Keratinocyte (primary cell): ENCODE results near the gene REXO1. TPM values are rescaled to one million over a fixed set of nuclear protein-coding genes. Genes with fewer than 3 reads are reported as not detected.

Experiments
- DNase-seq: peaks from one replicate; pipeline ENCODE4 v3.0.0-alpha.2; 2011; ENCODE audit warnings: low read depth, missing footprints, low spot score
- FAIRE-seq: peaks from 2 replicates; lab custom pipeline; 2011; peaks lifted over from hg19 to GRCh38; lab: Jason Lieb, UNC
- H2AFZ ChIP-seq: 2 replicates; pipeline ENCODE4 v1.6.0; 2012; ENCODE audit warnings: low read length, control low read depth, inconsistent platforms; ENCODE audit not compliant: control insufficient read depth
- H3K27ac ChIP-seq: 2 replicates; pipeline ENCODE4 v1.5.1; 2011; ENCODE audit warnings: low read length; ENCODE audit not compliant: control insufficient read depth, insufficient read depth
- H3K27me3 ChIP-seq: 3 replicates; pipeline ENCODE4 v1.6.0; 2011; ENCODE audit warnings: low read length; ENCODE audit not compliant: control insufficient read depth, insufficient read depth; ENCODE audit errors: extremely low read depth
- H3K36me3 ChIP-seq, 2 experiments: 2 replicates in 1 of 2; 3 replicates in 1 of 2; pipeline ENCODE4 v1.5.1; 2011; ENCODE audit warnings: low read length in 2 of 2, mild to moderate bottlenecking in 1 of 2; ENCODE audit not compliant: control insufficient read depth in 2 of 2, insufficient read depth in 2 of 2; ENCODE audit errors: extremely low read depth in 1 of 2
- H3K4me1 ChIP-seq: 3 replicates; pipeline ENCODE4 v1.5.1; 2011; ENCODE audit warnings: low read length; ENCODE audit not compliant: control insufficient read depth, insufficient read depth; ENCODE audit errors: extremely low read depth
- H3K4me2 ChIP-seq: 3 replicates; pipeline ENCODE4 v1.6.0; 2011; ENCODE audit warnings: low read depth, low read length; ENCODE audit not compliant: control insufficient read depth, insufficient read depth; ENCODE audit errors: extremely low read depth
- H3K4me3 ChIP-seq, 3 experiments: fragments of 200-600 bp in 1 of 3; sonication (generic) in 1 of 3; 2 replicates in 2 of 3; 3 replicates in 1 of 3; pipeline ENCODE4 v1.5.1; 2011 to 2016; ENCODE audit warnings: low read length in 3 of 3, mild to moderate bottlenecking in 3 of 3, control low read depth in 2 of 3, inconsistent platforms in 1 of 3, low read depth in 1 of 3, mixed read lengths in 1 of 3, mixed run types in 1 of 3, moderate library complexity in 1 of 3; ENCODE audit not compliant: control insufficient read depth in 2 of 3, insufficient read depth in 2 of 3; ENCODE audit errors: extremely low read depth in 1 of 3
- H3K79me2 ChIP-seq: 2 replicates; pipeline ENCODE4 v1.6.0; 2012; ENCODE audit warnings: low read length; ENCODE audit not compliant: control insufficient read depth, insufficient read depth
- H3K9ac ChIP-seq: 3 replicates; pipeline ENCODE4 v1.6.0; 2011; ENCODE audit warnings: low read length; ENCODE audit not compliant: control insufficient read depth, insufficient read depth; ENCODE audit errors: extremely low read depth
- H3K9me1 ChIP-seq: 3 replicates; pipeline ENCODE4 v1.6.0; 2011; ENCODE audit warnings: low read length; ENCODE audit not compliant: control insufficient read depth, insufficient read depth; ENCODE audit errors: extremely low read depth
- H3K9me3 ChIP-seq: 2 replicates; pipeline ENCODE4 v1.5.1; 2012; ENCODE audit warnings: low read depth, low read length; ENCODE audit not compliant: control insufficient read depth
- H4K20me1 ChIP-seq: 3 replicates; pipeline ENCODE4 v1.6.0; 2011; ENCODE audit warnings: low read length; ENCODE audit not compliant: control insufficient read depth, insufficient read depth; ENCODE audit errors: extremely low read depth
- EZH2 ChIP-seq: IDR thresholded peaks from one replicate; pipeline ENCODE4 v1.6.1; 2012; ENCODE audit warnings: inconsistent platforms, mild to moderate bottlenecking, low read length, moderate library complexity
- dilution Hi-C: fragments of 300-500 bp; cut with MboI; formaldehyde crosslinking; loops from one replicate; pipeline ENCODE4 v1.7.0; 2020; ENCODE audit warnings: low sequenced_read_pairs; ENCODE audit not compliant: extremely low pct_ligation_motif_present
- polyA plus RNA-seq, 5 experiments: library from polyadenylated mRNA; depleted of rRNA in 3 of 5; stranded (reverse) in 3 of 5; stranded (forward) in 1 of 5; unstranded in 1 of 5; fragments of >200 nt; gene quantifications; 1 replicate in 1 of 5; 2 replicates in 3 of 5; 3 replicates in 1 of 5; pipeline versions ENCODE4 v1.2.1 to v1.2.3, GENCODE V29; 2011 to 2012; ENCODE audit warnings: missing spikeins in 2 of 5, low read depth in 1 of 5, low replicate concordance in 1 of 5
- TF ChIP-seq, protein P1 (sequence below), 3 experiments: IDR thresholded peaks in 1 of 3; conservative IDR thresholded peaks in 1 of 3; optimal IDR thresholded peaks in 1 of 3; 2 replicates in 2 of 3; 3 replicates in 1 of 3; pipeline versions ENCODE3 to v1.5.1; 2011; ENCODE audit warnings: low read length in 3 of 3, mild to moderate bottlenecking in 3 of 3, moderate library complexity in 2 of 3, control low read depth in 1 of 3, inconsistent platforms in 1 of 3; ENCODE audit not compliant: insufficient read depth in 2 of 3; ENCODE audit errors: extremely low read depth in 1 of 3

Gene REXO1
- polyA plus RNA-seq, 1 donor (not counting 4 experiments of a cell fraction or from before 2014, with no cell fraction given), result 6.1 TPM

DNA sequence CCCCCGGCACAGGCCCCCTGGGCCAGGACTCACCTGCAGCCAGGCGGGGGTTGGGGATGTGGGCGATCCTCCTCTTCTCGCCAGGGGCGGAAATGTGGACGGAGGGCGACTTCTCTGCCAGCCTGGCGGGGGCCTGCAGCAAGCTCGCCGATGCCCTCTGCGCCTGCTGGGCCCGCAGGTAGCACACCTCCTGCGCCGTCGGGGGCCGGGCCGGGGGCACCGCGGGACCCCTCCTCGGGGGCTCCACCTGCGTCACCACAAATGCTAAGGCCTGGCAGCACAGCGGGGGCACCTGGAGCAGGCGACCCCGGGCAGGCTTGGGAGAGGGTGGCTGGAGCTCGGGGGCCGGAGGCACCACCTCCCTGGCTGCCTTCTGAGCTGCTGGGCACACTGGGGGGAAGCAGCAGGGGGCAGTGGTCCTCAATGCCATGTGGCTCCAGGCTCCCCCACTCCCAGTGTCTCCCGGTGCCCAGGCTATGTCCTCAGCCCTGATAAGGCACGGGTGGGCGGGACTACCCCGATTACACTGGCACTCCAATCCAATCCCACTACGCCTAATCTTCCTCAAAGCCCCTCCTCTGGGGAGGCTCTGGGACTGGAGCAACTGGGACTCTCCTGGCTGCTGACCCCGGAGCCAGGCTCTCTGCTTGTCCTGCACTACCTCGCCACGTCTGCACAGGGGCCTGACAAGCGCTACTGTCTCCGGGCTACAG, 24.6 kb downstream of the REXO1 start:
- H3K79me2 ChIP-seq, result peaks cover 7% of the 10 kb centered on the region
- dilution Hi-C loops, result no loop called here
- peaks cover 17 to 27% of the 10 kb centered on the region in 2 experiments for H3K36me3 ChIP-seq
- H3K27ac ChIP-seq, result no peak overlapping the region
- H3K4me2 ChIP-seq, result no peak overlapping the region
- H3K4me3 ChIP-seq, result no peak overlapping the region
- no peaks in the 10 kb centered on the region for H3K27me3 ChIP-seq
- H3K9me1 ChIP-seq, result no peaks in the 10 kb centered on the region
- H3K9ac ChIP-seq, result no peak overlapping the region
- FAIRE-seq (no peak), DNase-seq (no peak)
- TF ChIP-seq, protein P1, sequence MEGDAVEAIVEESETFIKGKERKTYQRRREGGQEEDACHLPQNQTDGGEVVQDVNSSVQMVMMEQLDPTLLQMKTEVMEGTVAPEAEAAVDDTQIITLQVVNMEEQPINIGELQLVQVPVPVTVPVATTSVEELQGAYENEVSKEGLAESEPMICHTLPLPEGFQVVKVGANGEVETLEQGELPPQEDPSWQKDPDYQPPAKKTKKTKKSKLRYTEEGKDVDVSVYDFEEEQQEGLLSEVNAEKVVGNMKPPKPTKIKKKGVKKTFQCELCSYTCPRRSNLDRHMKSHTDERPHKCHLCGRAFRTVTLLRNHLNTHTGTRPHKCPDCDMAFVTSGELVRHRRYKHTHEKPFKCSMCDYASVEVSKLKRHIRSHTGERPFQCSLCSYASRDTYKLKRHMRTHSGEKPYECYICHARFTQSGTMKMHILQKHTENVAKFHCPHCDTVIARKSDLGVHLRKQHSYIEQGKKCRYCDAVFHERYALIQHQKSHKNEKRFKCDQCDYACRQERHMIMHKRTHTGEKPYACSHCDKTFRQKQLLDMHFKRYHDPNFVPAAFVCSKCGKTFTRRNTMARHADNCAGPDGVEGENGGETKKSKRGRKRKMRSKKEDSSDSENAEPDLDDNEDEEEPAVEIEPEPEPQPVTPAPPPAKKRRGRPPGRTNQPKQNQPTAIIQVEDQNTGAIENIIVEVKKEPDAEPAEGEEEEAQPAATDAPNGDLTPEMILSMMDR (optimal IDR thresholded peaks at IDR 0.05 in 1 of 3, IDR thresholded peaks at IDR 0.05 in 1 of 3, conservative IDR thresholded peaks at IDR 0.05 in 1 of 3; ENCODE audit: extremely low read depth in 1 of 3, insufficient read depth in 2 of 3, low read length in 3 of 3), result no peak
- TF ChIP-seq EZH2, result no peak
- H3K4me1 ChIP-seq, result no peaks in the 10 kb centered on the region
- H4K20me1 ChIP-seq, result no peaks in the 10 kb centered on the region
- no peaks in the 10 kb centered on the region for H3K9me3 ChIP-seq
- H2AFZ ChIP-seq, result no peak overlapping the region

- Histone ChIP-seq H3K4me2 (no peak overlapping the region), H3K36me3 (peaks cover 21 to 31% of the 10 kb centered on the region in 2 experiments), H3K79me2 (peaks cover 7% of the 10 kb centered on the region), H3K4me3 (no peak overlapping the region), H3K27ac (no peak overlapping the region), H4K20me1 (no peaks in the 10 kb centered on the region), H3K9me3 (no peaks in the 10 kb centered on the region), H3K9me1 (no peaks in the 10 kb centered on the region), H3K27me3 (no peaks in the 10 kb centered on the region), H3K4me1 (no peaks in the 10 kb centered on the region), H2AFZ (no peak overlapping the region), H3K9ac (no peak overlapping the region)
- no peak for TF ChIP-seq EZH2
- TF ChIP-seq, protein P1 (optimal IDR thresholded peaks at IDR 0.05 in 1 of 3, IDR thresholded peaks at IDR 0.05 in 1 of 3, conservative IDR thresholded peaks at IDR 0.05 in 1 of 3; ENCODE audit: extremely low read depth in 1 of 3, insufficient read depth in 2 of 3, low read length in 3 of 3), result no peak
- FAIRE-seq (no peak), DNase-seq (no peak)
- dilution Hi-C loops, result no loop called here
Measured at GRCh38 chr19:1823020-1823419, 25.3 kb downstream of the REXO1 start.
